Trophoblast cell (in vitro differentiated cells and primary cell): Measurements from ENCODE around the gene DHX35.

ENCODE experiments used
- DNase-seq, 2 donors: peaks; one replicate each; pipeline ENCODE4 v3.0.0-alpha.2; 2016
- H2AFZ ChIP-seq: 2 replicates; pipeline ENCODE4 v1.6.1; 2013; ENCODE audit warnings: low read length, moderate library complexity, mild to moderate bottlenecking; ENCODE audit not compliant: insufficient read depth, poor library complexity
- H2AK5ac ChIP-seq: 2 replicates; pipeline ENCODE4 v1.6.1; 2013; ENCODE audit warnings: mild to moderate bottlenecking, low read length
- H2BK120ac ChIP-seq: 2 replicates; pipeline ENCODE4 v1.6.1; 2013; ENCODE audit warnings: low read length, mild to moderate bottlenecking, moderate library complexity; ENCODE audit not compliant: insufficient read depth, poor library complexity
- H2BK12ac ChIP-seq: 2 replicates; pipeline ENCODE4 v1.6.1; 2013; ENCODE audit warnings: mild to moderate bottlenecking, low read length, moderate library complexity
- H2BK5ac ChIP-seq: 2 replicates; pipeline ENCODE4 v1.6.1; 2013; ENCODE audit warnings: low read length, low read depth, moderate library complexity, mild to moderate bottlenecking; ENCODE audit not compliant: poor library complexity
- H3K14ac ChIP-seq: 2 replicates; pipeline ENCODE4 v1.6.1; 2013; ENCODE audit warnings: mild to moderate bottlenecking, low read length
- H3K18ac ChIP-seq: 2 replicates; pipeline ENCODE4 v1.6.1; 2013; ENCODE audit warnings: mild to moderate bottlenecking, low read length
- H3K23ac ChIP-seq: 2 replicates; pipeline ENCODE4 v1.6.1; 2013; ENCODE audit warnings: low read length
- H3K27ac ChIP-seq: 2 replicates; pipeline ENCODE4 v1.5.1; 2013; ENCODE audit warnings: low read depth, mild to moderate bottlenecking, inconsistent platforms, low read length, moderate library complexity
- H3K27me3 ChIP-seq: 2 replicates; pipeline ENCODE4 v1.6.1; 2013; ENCODE audit warnings: inconsistent platforms, mild to moderate bottlenecking, low read length, moderate library complexity; ENCODE audit not compliant: insufficient read depth
- H3K36me3 ChIP-seq, 2 experiments: 1 replicate in 1 of 2; 2 replicates in 1 of 2; pipeline ENCODE4 v1.6.1; 2013; ENCODE audit warnings: low read length in 2 of 2, mild to moderate bottlenecking in 2 of 2, moderate library complexity in 1 of 2; ENCODE audit not compliant: insufficient read depth in 2 of 2, control insufficient read depth in 1 of 2
- H3K4ac ChIP-seq: 2 replicates; pipeline ENCODE4 v1.6.1; 2013; ENCODE audit warnings: low read depth, mild to moderate bottlenecking, low read length, moderate library complexity
- H3K4me1 ChIP-seq, 2 experiments: 1 replicate in 1 of 2; 2 replicates in 1 of 2; pipeline ENCODE4 v1.6.1; 2013; ENCODE audit warnings: low read length in 2 of 2, mild to moderate bottlenecking in 2 of 2, moderate library complexity in 1 of 2; ENCODE audit not compliant: insufficient read depth in 2 of 2, control insufficient read depth in 1 of 2
- H3K4me2 ChIP-seq: 2 replicates; pipeline ENCODE4 v1.6.1; 2013; ENCODE audit warnings: inconsistent platforms, mild to moderate bottlenecking, low read length, moderate library complexity
- H3K4me3 ChIP-seq: 2 replicates; pipeline ENCODE4 v1.5.1; 2013; ENCODE audit warnings: mild to moderate bottlenecking, low read depth, low read length, inconsistent platforms
- H3K79me1 ChIP-seq: one replicate; pipeline ENCODE4 v1.6.1; 2013; ENCODE audit warnings: low read length
- H3K79me2 ChIP-seq: 2 replicates; pipeline ENCODE4 v1.6.1; 2013; ENCODE audit warnings: low read length, mild to moderate bottlenecking; ENCODE audit not compliant: control insufficient read depth, insufficient read depth, poor library complexity
- H3K9ac ChIP-seq: 2 replicates; pipeline ENCODE4 v1.6.1; 2013; ENCODE audit warnings: mild to moderate bottlenecking, low read length
- H3K9me3 ChIP-seq: 2 replicates; pipeline ENCODE4 v1.6.1; 2013; ENCODE audit warnings: low read depth, mild to moderate bottlenecking, control low read depth, inconsistent platforms, low read length; ENCODE audit not compliant: insufficient read depth
- H4K12ac ChIP-seq: 2 replicates; pipeline ENCODE4 v1.6.1; 2013; ENCODE audit warnings: low read depth, mild to moderate bottlenecking, low read length, moderate library complexity
- H4K8ac ChIP-seq: 2 replicates; pipeline ENCODE4 v1.6.1; 2013; ENCODE audit warnings: low read depth, mild to moderate bottlenecking, low read length, moderate library complexity
- H4K91ac ChIP-seq: one replicate; pipeline ENCODE4 v1.6.1; 2013; ENCODE audit warnings: low read depth, mild to moderate bottlenecking, low read length, moderate library complexity
- WGBS: extraction: QIAGEN DNeasy Blood & Tissue Kit; methylation state at CpG from one replicate; pipeline ENCODE4 v1.1.7; 2013; ENCODE audit warnings: missing lambda C conversion rate; ENCODE audit not compliant: insufficient read length, insufficient coverage; ENCODE audit errors: extremely low coverage; 5-methylcytosine and 5-hydroxymethylcytosine counted together

Gene DHX35

DNA sequence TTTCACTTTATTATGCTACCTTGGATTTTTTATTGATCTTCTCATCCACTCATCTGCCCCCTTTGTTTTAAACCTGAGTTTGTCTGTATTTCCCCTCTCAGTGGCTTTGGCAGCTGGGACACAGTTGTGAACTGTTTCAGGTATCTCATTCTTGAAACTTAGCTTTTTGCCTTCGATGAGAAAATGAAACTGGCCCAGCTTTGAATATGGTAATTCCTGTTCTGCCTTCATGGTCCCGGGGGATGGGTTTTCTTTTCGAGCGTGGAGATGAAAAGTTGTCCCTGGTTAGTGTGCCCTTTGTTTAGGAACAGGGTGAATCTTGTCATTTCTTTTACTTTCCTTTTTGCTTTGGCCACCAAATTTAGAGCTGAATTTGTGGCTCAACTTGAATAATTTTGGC, 25.6 kb downstream of the DHX35 start:
- H3K36me3 ChIP-seq: peaks cover 0 to 1% of the 10 kb centered on the region in 2 experiments
- no peak overlapping the region for H2AFZ ChIP-seq
- H3K4me2 ChIP-seq: no peak overlapping the region
- no peak overlapping the region for H3K9ac ChIP-seq
- no peak overlapping the region for H4K8ac ChIP-seq
- H3K4ac ChIP-seq: no peak overlapping the region
- no peak overlapping the region for H3K4me3 ChIP-seq
- no peak overlapping the region for H3K27ac ChIP-seq
- no peak overlapping the region for H4K91ac ChIP-seq
- H3K9me3 ChIP-seq: no peaks in the 10 kb centered on the region
- no peak overlapping the region for H3K23ac ChIP-seq
- H2BK12ac ChIP-seq: no peak overlapping the region
- H3K18ac ChIP-seq: no peak overlapping the region
- no peak for DNase-seq
- H2BK120ac ChIP-seq: no peak overlapping the region
- no peak overlapping the region for H4K12ac ChIP-seq
- no peaks in the 10 kb centered on the region for H3K27me3 ChIP-seq
- no peaks in the 10 kb centered on the region for H3K79me2 ChIP-seq
- no peaks in the 10 kb centered on the region for H3K4me1 ChIP-seq
- no peak overlapping the region for H2AK5ac ChIP-seq
- H3K14ac ChIP-seq: no peak overlapping the region
- WGBS: no CpG with 5 or more reads among the region's 4 CpGs
- no peak overlapping the region for H2BK5ac ChIP-seq
- no peaks in the 10 kb centered on the region for H3K79me1 ChIP-seq

DNA sequence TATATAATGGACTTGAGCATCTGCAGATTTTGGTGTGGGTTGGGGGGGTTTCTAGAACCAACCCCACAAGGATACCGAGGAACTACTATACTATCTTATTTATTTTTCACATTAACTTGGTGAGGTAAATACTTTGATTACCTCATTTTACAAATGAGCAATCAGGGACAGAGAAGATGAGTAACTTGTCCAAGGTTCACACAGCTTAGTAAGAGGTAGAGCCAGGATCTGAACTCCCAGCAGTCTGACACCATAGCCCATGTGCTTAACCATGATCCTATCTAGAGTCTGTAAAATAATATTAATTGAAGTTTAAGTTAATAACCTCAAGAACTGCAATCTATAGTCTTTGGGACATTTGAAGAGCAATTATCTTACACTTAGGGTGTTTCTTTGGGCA, 28.6 kb downstream of the DHX35 start:
- Histone ChIP-seq H3K4me1 (no peaks in the 10 kb centered on the region), H3K14ac (no peak overlapping the region), H3K4me2 (no peak overlapping the region), H2AFZ (no peak overlapping the region), H4K91ac (no peak overlapping the region), H3K4me3 (no peak overlapping the region), H3K4ac (no peak overlapping the region), H2BK12ac (no peak overlapping the region), H3K79me1 (no peaks in the 10 kb centered on the region), H2BK5ac (no peak overlapping the region), H4K12ac (no peak overlapping the region), H2BK120ac (no peak overlapping the region), H3K18ac (no peak overlapping the region), H2AK5ac (no peak overlapping the region), H3K27me3 (no peaks in the 10 kb centered on the region), H3K9me3 (no peaks in the 10 kb centered on the region), H3K36me3 (peaks cover 0 to 4% of the 10 kb centered on the region in 2 experiments), H3K27ac (no peak overlapping the region), H3K79me2 (no peaks in the 10 kb centered on the region), H3K23ac (no peak overlapping the region), H3K9ac (no peak overlapping the region), H4K8ac (no peak overlapping the region)
- no CpG with 5 or more reads among the region's 1 CpG for WGBS
- DNase-seq: no peak

DNA sequence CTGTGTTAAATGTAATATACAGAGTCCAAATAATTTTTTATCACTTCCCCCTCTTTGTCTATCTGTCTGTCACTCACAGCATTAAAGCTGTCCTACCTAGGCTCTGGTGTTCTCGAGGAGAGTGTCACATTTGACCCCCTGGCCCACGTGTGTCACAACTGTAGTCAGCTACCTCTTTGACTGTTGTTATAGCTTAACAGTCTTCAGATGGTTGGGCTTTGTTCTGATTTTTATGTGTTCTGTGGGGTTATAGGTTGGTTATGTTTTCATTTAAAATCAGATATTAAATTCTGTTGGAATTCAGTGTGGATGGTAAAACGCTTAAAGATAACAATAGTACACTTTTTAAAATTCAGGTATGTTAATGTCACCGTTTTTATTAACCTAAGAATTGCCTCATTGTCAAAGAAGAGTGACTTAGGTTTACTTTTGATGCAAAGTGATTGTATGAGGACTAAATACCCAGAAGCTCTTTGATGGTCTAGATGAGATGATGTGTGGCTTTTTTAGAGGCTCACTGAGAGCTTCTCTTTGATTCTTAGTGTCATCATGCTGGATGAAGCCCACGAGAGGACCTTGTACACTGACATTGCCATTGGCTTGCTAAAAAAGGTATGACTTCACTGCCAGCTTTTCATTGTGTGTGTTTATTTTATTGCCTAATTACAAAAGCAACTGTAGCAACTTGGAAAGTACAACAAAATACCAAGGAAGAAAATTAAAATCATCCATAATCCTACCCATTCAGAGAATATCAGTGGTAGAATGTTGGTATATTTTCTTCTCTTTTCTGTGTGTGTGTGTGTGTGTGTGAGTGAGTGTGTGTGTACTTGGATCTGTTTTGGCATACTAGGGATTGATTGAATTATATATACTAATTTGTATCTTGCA, 29.9 kb downstream of the DHX35 start:
- Histone ChIP-seq H3K4me1 (no peaks in the 10 kb centered on the region), H4K91ac (no peak overlapping the region), H4K12ac (no peak overlapping the region), H3K36me3 (peaks cover 0 to 9% of the 10 kb centered on the region in 2 experiments), H2BK12ac (no peak overlapping the region), H2BK120ac (no peak overlapping the region), H3K9ac (no peak overlapping the region), H2BK5ac (no peak overlapping the region), H3K9me3 (no peaks in the 10 kb centered on the region), H2AK5ac (no peak overlapping the region), H3K23ac (no peak overlapping the region), H3K18ac (no peak overlapping the region), H3K4me2 (no peak overlapping the region), H3K79me2 (no peaks in the 10 kb centered on the region), H3K79me1 (no peaks in the 10 kb centered on the region), H3K4ac (no peak overlapping the region), H4K8ac (no peak overlapping the region), H3K4me3 (no peak overlapping the region), H3K14ac (no peak overlapping the region), H2AFZ (no peak overlapping the region), H3K27me3 (no peaks in the 10 kb centered on the region), H3K27ac (no peak overlapping the region)
- WGBS: no CpG with 5 or more reads among the region's 5 CpGs
- DNase-seq: no peak

DNA sequence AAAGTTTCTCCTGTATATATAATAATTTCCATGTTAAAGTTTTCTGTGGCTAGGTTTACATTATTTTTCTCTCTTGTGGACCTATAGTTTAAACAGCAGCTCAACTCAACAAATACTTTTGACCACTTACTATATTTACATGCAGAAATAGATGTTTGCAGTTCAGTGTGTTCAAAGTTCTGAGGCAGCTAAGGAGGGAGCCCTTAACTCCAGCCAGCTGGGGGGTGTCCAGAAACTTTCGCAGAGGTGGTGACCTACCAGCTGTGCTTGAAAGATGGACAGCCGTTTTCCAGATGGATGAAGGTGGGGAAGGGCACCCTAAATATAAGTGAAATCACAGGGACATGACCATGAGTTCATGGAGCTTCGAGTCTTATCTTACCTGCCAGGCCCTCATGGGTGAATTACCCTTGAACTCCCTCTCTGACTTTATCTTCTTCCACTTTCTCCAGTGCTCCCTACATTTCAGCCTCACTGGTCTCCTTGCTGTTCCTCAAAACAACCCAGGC, 33.4 kb downstream of the DHX35 start:
- H3K9ac ChIP-seq: no peak overlapping the region
- no peaks in the 10 kb centered on the region for H3K9me3 ChIP-seq
- H3K79me1 ChIP-seq: no peaks in the 10 kb centered on the region
- no peak overlapping the region for H2AFZ ChIP-seq
- H4K91ac ChIP-seq: no peak overlapping the region
- H2AK5ac ChIP-seq: no peak overlapping the region
- no peak overlapping the region for H3K27ac ChIP-seq
- peaks cover 0 to 2% of the 10 kb centered on the region in 2 experiments for H3K4me1 ChIP-seq
- H3K23ac ChIP-seq: no peak overlapping the region
- no peak overlapping the region for H3K18ac ChIP-seq
- peaks cover 2 to 19% of the 10 kb centered on the region in 2 experiments for H3K36me3 ChIP-seq
- no peak overlapping the region for H3K14ac ChIP-seq
- no peaks in the 10 kb centered on the region for H3K79me2 ChIP-seq
- no peak overlapping the region for H2BK120ac ChIP-seq
- no peak overlapping the region for H3K4me2 ChIP-seq
- no peak overlapping the region for H3K4ac ChIP-seq
- H2BK12ac ChIP-seq: no peak overlapping the region
- no peaks in the 10 kb centered on the region for H3K27me3 ChIP-seq
- H2BK5ac ChIP-seq: no peak overlapping the region
- DNase-seq: no peak
- H4K12ac ChIP-seq: no peak overlapping the region
- H3K4me3 ChIP-seq: no peak overlapping the region
- H4K8ac ChIP-seq: no peak overlapping the region
- WGBS: no CpG with 5 or more reads among the region's 3 CpGs
